Measurements from ENCODE around the gene PAF1.

PAF1 gene

GRCh38 chr19:39435499-39436349, 44.8 kb upstream of the PAF1 start, which contains the start of gene RPS16:
RPS16 (minus strand) TSS chr19:39435949; CDS start chr19:39435895, 54 bp downstream.
- DNase-seq, result peak; percentile 99

GRCh38 chr19:39434123-39435076, 43.5 kb upstream of the PAF1 start:
- H3K9ac ChIP-seq (ENCODE audit: low read length), result peak overlapping the region; percentile 96
- H3F3A ChIP-seq (ENCODE audit: insufficient read depth, low read length), result peaks cover 51% of the 10 kb centered on the region
- H3K4me2 ChIP-seq (ENCODE audit: low read depth, low read length), result peak overlapping the region; percentile 68
- no peaks in the 10 kb centered on the region for H3K27me3 ChIP-seq (replicated peaks; ENCODE audit: insufficient read depth, low read length)
- no peak for DNase-seq
- no peak overlapping the region for H2AFZ ChIP-seq (ENCODE audit: low read length)
- peaks cover 31% of the 10 kb centered on the region for H3K79me2 ChIP-seq (ENCODE audit: low read length)
- H3K4me3 ChIP-seq (ENCODE audit: low read length), result peak overlapping the region; percentile 100
- no peaks in the 10 kb centered on the region for H3K9me3 ChIP-seq (replicated peaks; ENCODE audit: insufficient read depth, low read length)
- H3K36me3 ChIP-seq (replicated peaks; ENCODE audit: insufficient read depth, low read length), result peaks cover 16% of the 10 kb centered on the region
- H3K27ac ChIP-seq (ENCODE audit: low read length), result peak overlapping the region; percentile 65; the same call in 1 of the 2 replicates
- H4K20me1 ChIP-seq (ENCODE audit: insufficient read depth, low read length), result peaks cover 15% of the 10 kb centered on the region
- H3K4me1 ChIP-seq (ENCODE audit: low read length), result peaks cover 46% of the 10 kb centered on the region
- no peaks in the 10 kb centered on the region for H3K9me2 ChIP-seq (replicated peaks; ENCODE audit: insufficient read depth, low read length)
- TF ChIP-seq EZH2phosphoT487 (IDR thresholded peaks at IDR 0.05; ENCODE audit: low read length), result no peak
- no peak for TF ChIP-seq CTCF (IDR thresholded peaks at IDR 0.05; ENCODE audit: low read length)
- no peak for TF ChIP-seq EZH2 (optimal IDR thresholded peaks at IDR 0.05; ENCODE audit: low read depth, low read length)

More at GRCh38 chr19:39435499-39436349, 44.8 kb upstream of the PAF1 start, which contains the start of gene RPS16:
- Histone ChIP-seq H3K4me2 (ENCODE audit: low read depth, low read length) (peak within 1 kb of the TSS; percentile 68), H3K79me2 (ENCODE audit: low read length) (peaks cover 31% of the 10 kb centered on the region), H3K4me3 (ENCODE audit: low read length) (peak within 1 kb of the TSS; percentile 100), H2AFZ (ENCODE audit: low read length) (peak within 1 kb of the TSS; percentile 20; the same call in 1 of the 2 replicates), H3K27me3 (replicated peaks; ENCODE audit: insufficient read depth, low read length) (no peaks in the 10 kb centered on the region), H3K9me2 (replicated peaks; ENCODE audit: insufficient read depth, low read length) (no peaks in the 10 kb centered on the region), H3K36me3 (replicated peaks; ENCODE audit: insufficient read depth, low read length) (peaks cover 16% of the 10 kb centered on the region), H3K4me1 (ENCODE audit: low read length) (peaks cover 49% of the 10 kb centered on the region), H4K20me1 (ENCODE audit: insufficient read depth, low read length) (peaks cover 15% of the 10 kb centered on the region), H3K9me3 (replicated peaks; ENCODE audit: insufficient read depth, low read length) (no peaks in the 10 kb centered on the region), H3K9ac (ENCODE audit: low read length) (peak within 1 kb of the TSS; percentile 96), H3F3A (ENCODE audit: insufficient read depth, low read length) (peaks cover 46% of the 10 kb centered on the region), H3K27ac (ENCODE audit: low read length) (peak within 1 kb of the TSS; percentile 65)
- TF ChIP-seq CTCF (IDR thresholded peaks at IDR 0.05; ENCODE audit: low read length) (no peak), EZH2 (optimal IDR thresholded peaks at IDR 0.05; ENCODE audit: low read depth, low read length) (no peak), EZH2phosphoT487 (IDR thresholded peaks at IDR 0.05; ENCODE audit: low read length) (no peak)

GRCh38 chr19:39433480-39434079, 42.7 kb upstream of the PAF1 start:
- Histone ChIP-seq H3K4me2 (ENCODE audit: low read depth, low read length) (peak overlapping the region; percentile 68; the same call in 1 of the 2 replicates), H3K79me2 (ENCODE audit: low read length) (peaks cover 31% of the 10 kb centered on the region), H3K9ac (ENCODE audit: low read length) (no peak overlapping the region), H4K20me1 (ENCODE audit: insufficient read depth, low read length) (peaks cover 15% of the 10 kb centered on the region), H3F3A (ENCODE audit: insufficient read depth, low read length) (peaks cover 51% of the 10 kb centered on the region), H3K4me3 (ENCODE audit: low read length) (no peak overlapping the region), H2AFZ (ENCODE audit: low read length) (no peak overlapping the region), H3K36me3 (replicated peaks; ENCODE audit: insufficient read depth, low read length) (peaks cover 16% of the 10 kb centered on the region), H3K9me2 (replicated peaks; ENCODE audit: insufficient read depth, low read length) (no peaks in the 10 kb centered on the region), H3K9me3 (replicated peaks; ENCODE audit: insufficient read depth, low read length) (no peaks in the 10 kb centered on the region), H3K27ac (ENCODE audit: low read length) (peak overlapping the region; percentile 65; the same call in 1 of the 2 replicates), H3K4me1 (ENCODE audit: low read length) (peaks cover 46% of the 10 kb centered on the region), H3K27me3 (replicated peaks; ENCODE audit: insufficient read depth, low read length) (no peaks in the 10 kb centered on the region)
- no peak for DNase-seq
- TF ChIP-seq CTCF (IDR thresholded peaks at IDR 0.05; ENCODE audit: low read length), result no peak
- TF ChIP-seq EZH2phosphoT487 (IDR thresholded peaks at IDR 0.05; ENCODE audit: low read length), result no peak
- TF ChIP-seq EZH2 (optimal IDR thresholded peaks at IDR 0.05; ENCODE audit: low read depth, low read length), result no peak

Measured in MM.1S (cell line).